ENCODE measurements around the gene PDE4D. TPM values are rescaled to one million over a fixed set of nuclear protein-coding genes. Genes with fewer than 3 reads are reported as not detected.

Gene PDE4D
- polyA plus RNA-seq, 3 donors, result 20.8 to 22.7 (median 21.8) TPM

DNA sequence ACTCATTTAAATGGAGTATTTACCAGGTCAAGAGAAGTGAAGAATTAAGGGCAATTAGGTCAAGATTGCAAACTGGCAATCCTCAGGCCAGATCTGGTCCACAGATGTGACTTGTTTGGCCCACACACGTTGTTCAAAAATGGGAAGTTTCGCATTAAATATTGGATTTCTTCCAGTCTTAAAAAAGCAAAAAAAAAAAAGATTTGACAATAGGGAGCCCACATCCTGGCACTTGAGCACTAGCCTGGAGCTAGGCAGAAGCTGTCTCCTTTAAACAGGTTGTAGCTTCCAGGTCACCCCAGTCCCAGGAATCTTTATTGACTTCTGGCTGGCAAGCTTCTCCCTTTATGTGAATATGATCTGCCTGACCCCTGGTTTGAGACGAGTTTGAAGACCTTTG, 790.2 kb downstream of the PDE4D start:
- no peak for DNase-seq (ENCODE audit: low read depth in 3 of 3, low spot score in 2 of 3)

DNA sequence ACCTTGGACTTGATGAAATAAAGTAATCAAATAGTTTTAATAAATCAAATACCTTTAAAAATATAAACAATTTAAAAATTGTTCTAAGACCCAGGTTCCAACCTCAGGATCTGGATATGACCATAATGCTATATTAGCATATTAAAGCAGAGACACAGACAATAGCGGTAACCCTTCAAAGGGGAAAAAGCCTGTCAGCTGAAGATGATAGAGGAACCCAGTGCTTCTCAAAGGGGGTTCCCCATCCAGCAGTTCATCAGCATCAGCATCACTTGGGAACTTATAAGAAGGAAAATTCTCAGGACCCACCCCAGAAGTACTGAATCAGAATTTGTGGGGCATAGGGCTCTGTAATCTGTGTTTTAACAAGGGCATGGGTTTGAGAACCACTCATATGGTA, 791.1 kb downstream of the PDE4D start:
- no peak for DNase-seq (ENCODE audit: low read depth in 3 of 3, low spot score in 2 of 3)

DNA sequence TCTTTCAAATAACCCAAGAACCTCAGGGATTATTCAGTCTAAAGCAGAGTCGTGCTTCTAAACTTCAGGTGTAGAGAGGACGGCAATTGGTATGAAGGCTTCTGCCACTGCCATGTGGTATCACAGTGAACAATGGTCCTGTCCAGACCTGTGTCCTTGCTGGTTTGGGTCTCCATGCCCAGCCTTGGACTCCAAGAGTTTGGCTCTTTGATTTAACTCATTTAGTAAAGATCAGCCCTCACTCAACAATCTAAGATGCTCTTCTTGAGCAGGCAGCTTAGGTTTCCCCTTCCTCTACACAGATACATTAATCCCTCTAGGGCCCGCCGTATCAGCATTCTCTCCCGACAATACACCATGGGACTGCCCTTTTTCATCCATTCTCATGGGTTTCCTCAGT, 792.7 kb downstream of the PDE4D start:
- no peak for DNase-seq (ENCODE audit: low read depth in 3 of 3, low spot score in 2 of 3)

GRCh38 chr5:59099995-59100345, 793.6 kb downstream of the PDE4D start:
- DNase-seq (ENCODE audit: low read depth in 3 of 3, low spot score in 2 of 3), result no peak

DNA sequence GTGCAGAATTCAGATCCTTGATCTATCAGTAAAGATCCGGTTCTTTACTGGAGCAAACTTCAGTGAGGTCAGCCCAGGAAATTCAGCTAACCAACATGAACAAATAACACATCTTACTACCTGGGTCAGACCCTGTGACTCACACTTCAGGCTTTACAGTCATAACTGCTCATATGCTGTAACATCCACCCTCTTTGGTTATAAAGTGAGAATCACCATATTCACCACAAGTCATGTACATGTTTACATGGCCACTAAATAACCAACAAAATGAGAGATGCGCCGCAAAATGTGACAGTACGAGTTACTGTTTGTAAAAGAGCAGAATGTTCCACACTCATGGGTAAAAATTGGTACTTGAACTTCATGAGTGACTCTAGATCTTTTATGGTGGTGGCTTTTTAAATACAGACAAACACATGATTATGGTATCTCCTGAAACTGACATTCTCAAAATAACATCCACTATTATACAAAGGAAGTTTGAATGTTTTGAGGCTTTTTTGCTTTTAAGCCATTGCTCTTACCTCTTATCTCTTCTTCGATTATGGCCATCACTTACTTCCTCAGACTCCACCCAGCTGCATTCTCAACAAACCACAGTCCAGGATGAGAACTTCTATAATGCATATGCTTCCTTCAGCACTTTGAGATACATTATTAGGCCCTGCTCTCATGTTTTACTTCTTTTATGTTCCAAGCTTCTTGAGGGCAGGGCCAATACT, 794.1 kb downstream of the PDE4D start:
- no peak for DNase-seq (ENCODE audit: low read depth in 3 of 3, low spot score in 2 of 3)

- no peak for DNase-seq (ENCODE audit: low read depth in 3 of 3, low spot score in 2 of 3)
Measured at GRCh38 chr5:59098743-59099142, 794.8 kb downstream of the PDE4D start.

DNA sequence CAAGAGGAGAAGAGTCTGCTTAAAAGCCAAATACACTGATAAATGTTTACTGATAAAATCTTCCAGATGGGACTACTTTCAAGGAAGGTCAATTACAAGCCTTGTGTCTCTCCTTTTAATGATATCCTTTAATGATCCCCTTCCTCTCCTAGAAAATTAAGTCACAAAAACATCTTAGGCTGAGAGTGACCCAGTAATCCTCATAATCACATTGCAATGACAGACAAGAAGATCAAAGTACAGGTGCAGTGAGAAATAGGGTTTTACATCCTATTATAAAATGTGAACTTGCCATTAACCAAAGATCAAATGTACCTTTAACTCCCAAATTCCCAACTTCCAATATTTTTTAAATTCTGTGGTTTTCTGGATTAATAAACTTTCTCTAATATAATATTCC, 795.8 kb downstream of the PDE4D start:
- no peak for DNase-seq (ENCODE audit: low read depth in 3 of 3, low spot score in 2 of 3)

- DNase-seq (ENCODE audit: low read depth in 3 of 3, low spot score in 2 of 3), result no peak
Measured at GRCh38 chr5:59097116-59097515, 796.4 kb downstream of the PDE4D start.

DNA sequence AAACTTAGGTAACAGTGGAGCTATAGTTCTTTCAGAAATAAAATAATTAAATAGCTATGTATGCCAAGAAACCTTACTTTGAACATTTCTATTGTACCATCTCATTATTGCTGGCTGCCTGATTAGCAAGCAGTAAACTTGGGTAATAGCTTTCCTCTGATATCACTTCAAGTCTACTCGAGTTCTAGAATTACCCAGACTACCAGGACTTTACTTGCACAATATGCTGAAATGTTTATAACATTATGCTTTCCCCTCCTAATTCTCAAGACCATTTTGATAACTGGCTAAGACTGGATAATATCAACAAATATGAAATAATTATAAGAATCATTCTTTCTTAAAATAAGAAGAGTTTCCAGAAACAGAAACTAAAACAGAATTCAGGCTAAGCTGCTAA, 798.0 kb downstream of the PDE4D start:
- DNase-seq (ENCODE audit: low read depth in 3 of 3, low spot score in 2 of 3), result no peak

- DNase-seq (ENCODE audit: low read depth in 3 of 3, low spot score in 2 of 3), result no peak
Measured at GRCh38 chr5:59094864-59095263, 798.7 kb downstream of the PDE4D start.

DNA sequence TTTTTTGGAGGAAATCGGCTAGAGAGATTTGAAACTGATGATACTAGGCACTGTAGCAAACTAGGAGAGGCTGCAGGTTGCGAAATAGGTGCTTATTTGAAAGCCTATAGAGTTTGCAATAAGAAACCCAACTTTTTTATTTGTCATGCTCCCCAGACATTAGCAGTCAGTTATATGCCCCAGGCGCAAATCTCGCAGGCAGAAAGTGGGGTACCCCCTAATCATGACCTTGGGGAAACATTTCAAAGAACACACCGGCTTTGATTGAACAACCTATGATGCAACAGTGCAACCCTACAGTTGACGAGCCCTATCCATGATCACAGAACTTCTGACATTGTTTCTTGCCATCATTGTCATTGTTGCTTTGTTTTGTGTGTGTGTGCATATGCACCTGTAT, 800.2 kb downstream of the PDE4D start:
- DNase-seq (ENCODE audit: low read depth in 3 of 3, low spot score in 2 of 3), result no peak

- no peak for DNase-seq (ENCODE audit: low read depth in 3 of 3, low spot score in 2 of 3)
Measured at GRCh38 chr5:59092758-59093157, 800.8 kb downstream of the PDE4D start.

DNA sequence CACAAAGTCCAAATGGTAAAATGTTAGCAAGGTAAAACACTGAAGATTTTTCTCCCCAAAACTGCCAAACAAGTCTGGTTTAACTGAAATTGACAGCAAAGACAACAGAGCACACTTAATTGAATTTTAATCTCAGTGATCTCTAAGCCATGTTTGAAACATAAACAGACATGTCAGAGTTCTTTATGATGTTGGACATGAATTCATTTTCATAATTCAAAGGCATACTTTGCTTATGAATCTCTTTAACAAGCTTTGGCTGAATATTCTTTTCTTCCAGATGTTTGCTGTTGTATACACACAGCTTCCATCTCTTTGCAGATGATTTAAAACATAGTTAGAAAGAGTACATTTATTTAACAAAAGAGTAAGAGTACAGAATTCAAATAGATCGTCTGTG, 801.6 kb downstream of the PDE4D start:
- no peak for DNase-seq (ENCODE audit: low read depth in 3 of 3, low spot score in 2 of 3)

- DNase-seq (ENCODE audit: low read depth in 3 of 3, low spot score in 2 of 3), result no peak
Measured at GRCh38 chr5:59090323-59090722, 803.2 kb downstream of the PDE4D start.

- no peak for DNase-seq (ENCODE audit: low read depth in 3 of 3, low spot score in 2 of 3)
Measured at GRCh38 chr5:59089767-59090166, 803.8 kb downstream of the PDE4D start.

- no peak for DNase-seq (ENCODE audit: low read depth in 3 of 3, low spot score in 2 of 3)
Measured at GRCh38 chr5:59088546-59088945, 805.0 kb downstream of the PDE4D start.

- DNase-seq (ENCODE audit: low read depth in 3 of 3, low spot score in 2 of 3), result no peak
Measured at GRCh38 chr5:59086024-59086423, 807.5 kb downstream of the PDE4D start.

DNA sequence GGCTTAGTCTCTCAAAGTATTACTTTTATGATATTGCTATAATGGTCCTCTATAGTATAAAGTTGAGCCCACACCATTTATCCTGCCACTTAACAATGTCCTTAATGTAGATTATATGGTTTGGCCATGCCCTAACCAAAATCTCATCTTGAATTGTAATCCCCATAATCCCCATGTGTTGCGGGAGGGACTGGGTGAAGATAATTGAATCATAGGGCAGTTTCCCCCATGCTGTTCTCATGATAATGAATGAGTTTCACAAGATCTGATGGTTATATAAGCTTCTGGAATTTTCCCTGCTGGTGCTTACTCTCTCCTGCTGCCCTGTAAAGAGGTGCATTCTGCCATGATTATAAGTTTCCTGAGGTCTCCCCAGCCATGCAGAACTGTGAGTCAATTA, 811.8 kb downstream of the PDE4D start:
- no peak for DNase-seq (ENCODE audit: low read depth in 3 of 3, low spot score in 2 of 3)

DNA sequence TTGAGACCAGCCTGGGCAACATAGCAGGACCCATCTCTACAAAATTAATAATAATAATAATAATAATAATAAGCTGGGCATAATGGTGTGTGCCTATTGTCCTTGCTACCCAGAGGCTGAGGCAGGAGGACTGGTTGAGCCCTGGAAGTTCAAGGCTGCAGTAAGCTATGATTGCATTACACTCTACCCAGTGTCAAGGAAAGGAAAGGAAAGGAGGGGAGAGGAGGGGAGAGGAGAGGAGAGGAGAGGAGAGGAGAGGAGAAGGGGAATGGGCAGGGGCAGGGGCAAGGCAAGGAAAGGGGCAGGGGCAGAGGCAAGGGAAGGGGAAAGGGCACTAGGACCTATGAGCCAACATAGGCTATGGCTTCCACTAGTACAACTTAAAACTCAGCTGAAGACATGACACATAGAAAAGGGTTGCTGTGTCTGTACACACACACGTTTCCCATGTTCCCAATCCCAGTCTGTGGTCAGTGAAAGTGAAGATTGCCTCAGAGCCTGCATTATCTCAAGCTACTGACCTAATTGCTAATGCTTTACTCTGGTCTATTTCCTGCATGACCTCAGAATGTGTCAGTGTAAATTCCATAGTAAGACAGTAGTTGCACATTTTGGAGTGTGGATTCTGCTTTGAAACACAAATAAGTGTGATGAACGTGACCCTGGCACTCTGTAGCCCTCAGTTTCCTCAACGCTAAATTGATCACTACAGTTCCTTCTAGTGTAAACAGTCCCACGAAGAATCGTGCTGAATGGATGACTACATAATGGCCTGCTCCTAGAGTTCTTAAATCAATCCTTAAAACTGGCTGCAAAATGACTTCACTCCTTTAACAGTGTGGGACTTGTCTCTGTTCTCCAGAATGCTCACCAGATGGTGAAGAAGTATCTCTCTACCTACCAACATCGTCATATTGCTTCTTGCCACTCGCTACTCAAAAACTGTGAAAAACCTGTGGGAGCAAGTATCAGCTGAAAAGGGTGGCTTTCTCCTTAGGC, 813.6 kb downstream of the PDE4D start:
- DNase-seq (ENCODE audit: low read depth in 3 of 3, low spot score in 2 of 3), result no peak

GRCh38 chr5:59071755-59072549, 821.6 kb downstream of the PDE4D start:
- no peak for DNase-seq (ENCODE audit: low read depth in 3 of 3, low spot score in 2 of 3)

DNA sequence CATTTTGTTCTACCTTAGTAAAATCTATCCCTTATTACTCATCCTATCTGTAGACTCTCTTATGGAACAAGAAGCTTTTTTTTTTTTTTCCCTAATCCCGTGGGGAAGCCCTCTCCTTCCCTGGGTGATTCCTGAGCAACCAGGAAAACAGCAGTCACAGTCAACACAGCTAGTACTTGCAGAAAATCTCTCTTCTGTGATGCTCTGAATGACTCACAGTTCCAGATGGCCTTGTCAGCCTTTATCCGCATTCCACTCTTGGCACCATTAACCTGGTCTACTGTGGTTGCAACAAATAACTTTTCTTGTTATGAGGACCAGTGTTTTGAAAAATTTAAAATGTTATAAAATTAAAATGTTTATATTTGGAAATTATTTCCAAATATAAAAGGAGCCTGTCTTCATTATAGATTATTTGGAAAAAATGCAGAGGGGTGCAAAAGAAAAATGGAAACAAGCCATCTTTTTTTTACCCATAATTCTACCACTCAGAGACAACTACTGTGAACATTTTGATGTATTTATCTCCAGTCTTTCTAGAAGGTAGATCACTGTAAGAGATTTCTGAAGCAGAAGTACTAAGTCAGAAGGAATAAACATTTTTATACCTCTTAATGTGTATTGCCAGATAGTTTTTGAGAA, 824.0 kb downstream of the PDE4D start:
- no peak for DNase-seq (ENCODE audit: low read depth in 3 of 3, low spot score in 2 of 3)
